Measurements from ENCODE around the gene TMEM89. TPM values are rescaled to one million over a fixed set of nuclear protein-coding genes. Genes with fewer than 3 reads are reported as not detected.

TMEM89 gene
- total RNA-seq, 1 donor = not detected

DNA sequence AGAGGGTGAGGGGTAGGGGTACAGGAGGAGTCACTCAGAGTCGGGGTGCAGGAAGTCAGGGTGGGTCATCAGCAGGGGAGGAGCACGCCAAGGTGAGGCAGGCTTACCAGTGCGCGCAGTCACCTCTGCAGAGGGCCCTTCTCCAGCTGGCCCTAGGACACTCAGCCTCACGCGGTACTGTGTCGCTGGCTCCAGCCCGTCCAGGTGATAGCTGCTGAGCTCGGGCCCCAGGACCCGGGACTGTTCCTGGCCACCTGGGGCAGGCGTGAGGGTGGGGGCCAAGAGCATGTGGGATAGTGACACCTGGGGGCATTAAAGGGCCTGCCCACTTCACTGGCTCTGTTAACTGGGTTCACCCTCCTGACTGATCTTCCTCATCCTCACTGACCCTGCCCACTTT is 33.9 kb downstream of the TMEM89 start:
- Histone ChIP-seq H3K4me2 (ENCODE audit: insufficient read depth, low read length) (no peak overlapping the region), H2AFZ (ENCODE audit: low read length) (no peak overlapping the region), H4K20me1 (ENCODE audit: insufficient read depth, low read length) (no peaks in the 10 kb centered on the region), H3K9me3 (ENCODE audit: low read depth, low read length) (no peaks in the 10 kb centered on the region), H3K79me2 (ENCODE audit: insufficient read depth, low read length) (no peaks in the 10 kb centered on the region), H3K4me1 (ENCODE audit: insufficient read depth, low read length) (no peaks in the 10 kb centered on the region), H3K27ac (ENCODE audit: low read depth, low read length) (no peak overlapping the region), H3K4me3 (ENCODE audit: insufficient read depth, low read length) (no peak overlapping the region), H3K27me3 (ENCODE audit: insufficient read depth, low read length) (no peaks in the 10 kb centered on the region), H3K36me3 (ENCODE audit: insufficient read depth, low read length) (peaks cover 9% of the 10 kb centered on the region)
- TF ChIP-seq, protein P1, sequence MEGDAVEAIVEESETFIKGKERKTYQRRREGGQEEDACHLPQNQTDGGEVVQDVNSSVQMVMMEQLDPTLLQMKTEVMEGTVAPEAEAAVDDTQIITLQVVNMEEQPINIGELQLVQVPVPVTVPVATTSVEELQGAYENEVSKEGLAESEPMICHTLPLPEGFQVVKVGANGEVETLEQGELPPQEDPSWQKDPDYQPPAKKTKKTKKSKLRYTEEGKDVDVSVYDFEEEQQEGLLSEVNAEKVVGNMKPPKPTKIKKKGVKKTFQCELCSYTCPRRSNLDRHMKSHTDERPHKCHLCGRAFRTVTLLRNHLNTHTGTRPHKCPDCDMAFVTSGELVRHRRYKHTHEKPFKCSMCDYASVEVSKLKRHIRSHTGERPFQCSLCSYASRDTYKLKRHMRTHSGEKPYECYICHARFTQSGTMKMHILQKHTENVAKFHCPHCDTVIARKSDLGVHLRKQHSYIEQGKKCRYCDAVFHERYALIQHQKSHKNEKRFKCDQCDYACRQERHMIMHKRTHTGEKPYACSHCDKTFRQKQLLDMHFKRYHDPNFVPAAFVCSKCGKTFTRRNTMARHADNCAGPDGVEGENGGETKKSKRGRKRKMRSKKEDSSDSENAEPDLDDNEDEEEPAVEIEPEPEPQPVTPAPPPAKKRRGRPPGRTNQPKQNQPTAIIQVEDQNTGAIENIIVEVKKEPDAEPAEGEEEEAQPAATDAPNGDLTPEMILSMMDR (IDR thresholded peaks at IDR 0.05; ENCODE audit: extremely low read depth, low read depth, low read length) = no peak
- DNase-seq (ENCODE audit: insufficient read length, low spot score, missing footprints) = no peak

DNA sequence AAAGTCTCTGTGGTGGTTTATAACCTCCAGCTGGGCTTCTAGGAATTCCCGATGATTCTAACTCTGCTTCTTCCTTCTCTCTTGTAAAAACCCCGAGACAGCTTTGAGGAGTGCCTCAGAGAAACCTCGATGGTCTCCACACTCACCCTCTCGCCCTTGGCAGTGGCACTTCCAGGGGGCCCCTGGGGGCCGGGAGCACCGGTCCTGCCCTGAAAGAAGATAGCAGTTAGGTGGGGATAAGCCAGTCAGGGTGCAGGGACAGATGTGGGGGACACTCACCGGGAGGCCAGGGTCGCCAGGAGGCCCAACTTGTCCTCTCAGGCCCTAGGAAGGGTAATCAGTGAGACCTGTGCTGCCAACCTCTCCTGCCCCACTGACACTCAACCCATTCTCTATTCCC is 36.2 kb downstream of the TMEM89 start:
- TF ChIP-seq, protein P1 (IDR thresholded peaks at IDR 0.05; ENCODE audit: extremely low read depth, low read depth, low read length) = no peak
- H3K9me3 ChIP-seq (ENCODE audit: low read depth, low read length) = no peaks in the 10 kb centered on the region
- no peak overlapping the region for H3K27ac ChIP-seq (ENCODE audit: low read depth, low read length)
- DNase-seq (ENCODE audit: insufficient read length, low spot score, missing footprints) = no peak
- H3K4me1 ChIP-seq (ENCODE audit: insufficient read depth, low read length) = no peaks in the 10 kb centered on the region
- H3K4me3 ChIP-seq (ENCODE audit: insufficient read depth, low read length) = no peak overlapping the region
- H4K20me1 ChIP-seq (ENCODE audit: insufficient read depth, low read length) = no peaks in the 10 kb centered on the region
- no peak overlapping the region for H2AFZ ChIP-seq (ENCODE audit: low read length)
- no peaks in the 10 kb centered on the region for H3K27me3 ChIP-seq (ENCODE audit: insufficient read depth, low read length)
- H3K4me2 ChIP-seq (ENCODE audit: insufficient read depth, low read length) = no peak overlapping the region
- peaks cover 15% of the 10 kb centered on the region for H3K36me3 ChIP-seq (ENCODE audit: insufficient read depth, low read length)
- H3K79me2 ChIP-seq (ENCODE audit: insufficient read depth, low read length) = no peaks in the 10 kb centered on the region

DNA sequence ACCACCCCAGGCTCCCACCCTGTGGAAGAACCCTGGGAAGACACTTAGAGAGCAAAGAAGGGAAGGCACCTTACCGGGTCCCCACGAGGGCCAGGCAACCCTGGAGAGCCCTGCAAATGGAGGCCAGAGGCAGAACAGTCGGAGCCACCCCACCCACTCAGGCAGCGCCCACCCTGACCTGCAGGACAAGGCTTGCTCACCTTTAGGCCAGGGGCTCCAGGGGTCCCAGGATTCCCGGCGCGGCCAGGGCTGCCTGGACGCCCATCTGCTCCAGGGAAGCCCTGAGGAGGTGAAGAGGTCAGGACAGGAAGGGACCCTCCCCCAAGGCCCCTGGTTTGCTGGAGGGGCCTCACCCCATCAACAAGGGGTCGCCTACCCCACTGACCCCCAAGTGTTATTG is 36.7 kb downstream of the TMEM89 start:
- H3K4me1 ChIP-seq (ENCODE audit: insufficient read depth, low read length) = no peaks in the 10 kb centered on the region
- no peak overlapping the region for H3K4me2 ChIP-seq (ENCODE audit: insufficient read depth, low read length)
- peaks cover 15% of the 10 kb centered on the region for H3K36me3 ChIP-seq (ENCODE audit: insufficient read depth, low read length)
- no peaks in the 10 kb centered on the region for H3K27me3 ChIP-seq (ENCODE audit: insufficient read depth, low read length)
- DNase-seq (ENCODE audit: insufficient read length, low spot score, missing footprints) = no peak
- no peak overlapping the region for H3K27ac ChIP-seq (ENCODE audit: low read depth, low read length)
- no peaks in the 10 kb centered on the region for H3K9me3 ChIP-seq (ENCODE audit: low read depth, low read length)
- no peak overlapping the region for H2AFZ ChIP-seq (ENCODE audit: low read length)
- TF ChIP-seq, protein P1 (IDR thresholded peaks at IDR 0.05; ENCODE audit: extremely low read depth, low read depth, low read length) = no peak
- no peaks in the 10 kb centered on the region for H4K20me1 ChIP-seq (ENCODE audit: insufficient read depth, low read length)
- no peak overlapping the region for H3K4me3 ChIP-seq (ENCODE audit: insufficient read depth, low read length)
- H3K79me2 ChIP-seq (ENCODE audit: insufficient read depth, low read length) = no peaks in the 10 kb centered on the region

DNA sequence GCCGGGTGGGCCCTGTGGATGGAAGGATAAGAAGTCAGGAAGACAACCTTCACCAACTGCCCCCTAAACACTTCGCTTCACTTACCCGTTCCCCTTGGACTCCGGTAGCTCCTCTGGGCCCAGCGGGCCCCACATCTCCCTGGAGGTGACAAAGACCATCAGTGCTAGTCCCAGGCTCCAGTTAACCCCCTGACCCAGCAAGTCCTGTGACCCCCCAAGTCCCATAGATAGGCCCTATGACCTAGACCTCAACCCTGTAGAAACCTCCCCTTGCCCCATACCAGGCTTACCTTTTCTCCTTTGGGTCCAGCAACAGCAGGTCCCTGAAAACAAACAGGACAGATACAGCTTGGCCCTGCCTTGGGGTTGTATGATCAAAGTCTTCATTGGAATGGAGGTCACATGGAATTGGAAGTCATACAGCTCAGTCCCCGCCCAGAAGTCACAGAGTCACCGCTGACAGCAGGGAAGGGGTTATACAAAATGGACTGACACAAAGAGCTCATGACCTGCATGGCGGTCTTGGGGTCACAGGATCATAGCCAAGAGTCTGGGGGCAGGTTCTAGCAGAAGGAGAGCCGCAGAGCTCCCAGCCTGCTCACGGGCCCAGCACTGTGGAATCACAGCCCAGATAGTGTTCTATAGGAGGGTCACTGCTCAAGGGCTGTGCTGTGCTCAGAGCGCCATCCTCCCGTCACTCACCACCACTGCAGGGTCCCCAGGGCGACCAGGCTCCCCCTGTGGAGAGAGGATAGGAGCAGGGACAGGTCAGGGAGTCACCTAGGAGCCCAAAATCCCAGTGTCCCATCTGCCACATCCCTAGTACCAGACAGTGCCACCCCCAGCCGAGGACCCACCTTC is 39.7 kb downstream of the TMEM89 start:
- Histone ChIP-seq H3K79me2 (ENCODE audit: insufficient read depth, low read length) (no peaks in the 10 kb centered on the region), H4K20me1 (ENCODE audit: insufficient read depth, low read length) (no peaks in the 10 kb centered on the region), H3K4me2 (ENCODE audit: insufficient read depth, low read length) (no peak overlapping the region), H3K36me3 (ENCODE audit: insufficient read depth, low read length) (peaks cover 16% of the 10 kb centered on the region), H3K27me3 (ENCODE audit: insufficient read depth, low read length) (no peaks in the 10 kb centered on the region), H3K4me1 (ENCODE audit: insufficient read depth, low read length) (no peaks in the 10 kb centered on the region), H3K4me3 (ENCODE audit: insufficient read depth, low read length) (no peak overlapping the region), H3K9me3 (ENCODE audit: low read depth, low read length) (no peaks in the 10 kb centered on the region), H2AFZ (ENCODE audit: low read length) (no peak overlapping the region), H3K27ac (ENCODE audit: low read depth, low read length) (no peak overlapping the region)
- DNase-seq (ENCODE audit: insufficient read length, low spot score, missing footprints) = peak; percentile 91
- TF ChIP-seq, protein P1 (IDR thresholded peaks at IDR 0.05; ENCODE audit: extremely low read depth, low read depth, low read length) = no peak
